Omental fat pad (tissue), 4 donors: ENCODE results near the gene EMP1. TPM values are rescaled to one million over a fixed set of nuclear protein-coding genes. Genes with fewer than 3 reads are reported as not detected.

Source experiments
- ATAC-seq: fragments of 150-250 bp; one replicate; pipeline ENCODE4 v1.9.1; 2016; ENCODE audit warnings: mild to moderate bottlenecking, moderate library complexity; ENCODE audit not compliant: low FRiP score
- DNase-seq: peaks from one replicate; pipeline ENCODE4 v3.0.0-alpha.2; 2019; ENCODE audit warnings: low spot score
- CTCF ChIP-seq, 3 donors: fragments of 450-650 bp; IDR thresholded peaks; one replicate each; pipeline ENCODE4 v1.5.1; 2016 to 2017; ENCODE audit warnings: antibody characterized with exemption in 3 of 3, mild to moderate bottlenecking in 3 of 3, moderate library complexity in 2 of 3
- total RNA-seq, 4 donors: library from RNA; depleted of rRNA; stranded (reverse); fragments of >200 nt; gene quantifications; one replicate each; pipeline ENCODE4 v1.1.0, GENCODE V29; 2016

EMP1 gene
- 1,000 to 10,000 TPM in 2 of 4 donors, 100 to 1,000 TPM in 2; 687 to 4,689 (median 1,133) TPM for total RNA-seq

GRCh38 chr12:13196130-13196921 is at the start of gene EMP1:
Gene EMP1, plus strand, starts transcription at chr12:13196726. Its CDS starts 14,785 bp downstream, at chr12:13211511.
- no peak for TF ChIP-seq CTCF (IDR thresholded peaks at IDR 0.05)
- peak; percentile 98 for DNase-seq
- ATAC-seq, result peak; percentile 92

- TF ChIP-seq CTCF (IDR thresholded peaks at IDR 0.05), result no peak
- DNase-seq (no peak), ATAC-seq (no peak)
Measured at GRCh38 chr12:13147688-13148484, 48.6 kb upstream of the EMP1 start.

GRCh38 chr12:13148485-13148847 is 48.1 kb upstream of the EMP1 start:
- DNase-seq, result no peak
- no peak for ATAC-seq
- TF ChIP-seq CTCF (IDR thresholded peaks at IDR 0.05), result no peak

GRCh38 chr12:13149411-13149810 is 47.1 kb upstream of the EMP1 start:
- ATAC-seq (no peak), DNase-seq (no peak)
- TF ChIP-seq CTCF (IDR thresholded peaks at IDR 0.05), result no peak

- no peak for DNase-seq
Measured at GRCh38 chr12:13152281-13152680, 44.2 kb upstream of the EMP1 start.

GRCh38 chr12:13152756-13153155 is 43.8 kb upstream of the EMP1 start:
- no peak for TF ChIP-seq CTCF (IDR thresholded peaks at IDR 0.05)
- ATAC-seq (no peak), DNase-seq (no peak)

More at GRCh38 chr12:13152281-13152680, 44.2 kb upstream of the EMP1 start:
- no peak for ATAC-seq
- TF ChIP-seq CTCF (IDR thresholded peaks at IDR 0.05), result no peak
